ENCODE data around the gene DYNLT1.

GRCh38 chr6:158622545-158623190 lies 21.9 kb downstream of the DYNLT1 start:
- TF ChIP-seq CTCF (conservative IDR thresholded peaks at IDR 0.05; ENCODE audit: low read depth in 2 of 2) (no peak), EZH2phosphoT487 (IDR thresholded peaks at IDR 0.05; ENCODE audit: unreplicated experiment) (no peak), JUNB (IDR thresholded peaks at IDR 0.05; ENCODE audit: unreplicated experiment) (no peak), CREB1 (CRISPR knock-in tag; IDR thresholded peaks at IDR 0.05; ENCODE audit: low read depth) (no peak), REST (IDR thresholded peaks at IDR 0.05; ENCODE audit: unreplicated experiment) (no peak)

Measured in GM23338 (cell line).